IMR-90 (cell line): Measurements from ENCODE around the gene IL1RAPL1.

Experiments used
- CEBPB ChIP-seq: IDR thresholded peaks from 2 replicates; pipeline ENCODE4 v1.6.1; 2012; ENCODE audit warnings: low read depth, low read length, improper control_type of control experiment
- FOS ChIP-seq: fragments of 150-350 bp; IDR thresholded peaks from 2 replicates; pipeline ENCODE4 v1.6.1; 2016; ENCODE audit warnings: low read depth, low read length
- MAFK ChIP-seq: IDR thresholded peaks from 2 replicates; pipeline ENCODE4 v1.6.1; 2012; ENCODE audit warnings: low read depth, low read length, improper control_type of control experiment
- MAZ ChIP-seq: IDR thresholded peaks from 2 replicates; pipeline ENCODE4 v1.6.1; 2012; ENCODE audit warnings: low read depth, mild to moderate bottlenecking, low read length, improper control_type of control experiment, moderate library complexity, borderline replicate concordance
- POLR2A ChIP-seq: IDR thresholded peaks from 2 replicates; pipeline ENCODE4 v1.6.1; 2012; ENCODE audit warnings: mild to moderate bottlenecking, low read depth, low read length
- RCOR1 ChIP-seq: IDR thresholded peaks from 2 replicates; pipeline ENCODE4 v1.6.1; 2012; ENCODE audit warnings: mild to moderate bottlenecking, low read length, improper control_type of control experiment; ENCODE audit not compliant: insufficient replicate concordance
- SMC3 ChIP-seq: fragments of 150-350 bp; IDR thresholded peaks from 2 replicates; pipeline ENCODE4 v1.6.1; 2016; ENCODE audit warnings: low read depth, mild to moderate bottlenecking, antibody characterized with exemption, low read length, moderate library complexity
- USF2 ChIP-seq: fragments of 150-350 bp; IDR thresholded peaks from 2 replicates; pipeline ENCODE4 v1.6.1; 2017; ENCODE audit warnings: mild to moderate bottlenecking, antibody characterized with exemption, low read length, low read depth
- TF ChIP-seq, protein P1 (sequence below): conservative IDR thresholded peaks from 2 replicates; pipeline ENCODE4 v1.5.1; 2012; ENCODE audit warnings: mild to moderate bottlenecking, low read depth, low read length, improper control_type of control experiment
- TF ChIP-seq, protein P2 (sequence below): fragments of 150-350 bp; IDR thresholded peaks from 2 replicates; pipeline ENCODE4 v1.6.1; 2016; ENCODE audit warnings: low read depth, mild to moderate bottlenecking, low read length, moderate library complexity, borderline replicate concordance

- TF ChIP-seq, protein P1, sequence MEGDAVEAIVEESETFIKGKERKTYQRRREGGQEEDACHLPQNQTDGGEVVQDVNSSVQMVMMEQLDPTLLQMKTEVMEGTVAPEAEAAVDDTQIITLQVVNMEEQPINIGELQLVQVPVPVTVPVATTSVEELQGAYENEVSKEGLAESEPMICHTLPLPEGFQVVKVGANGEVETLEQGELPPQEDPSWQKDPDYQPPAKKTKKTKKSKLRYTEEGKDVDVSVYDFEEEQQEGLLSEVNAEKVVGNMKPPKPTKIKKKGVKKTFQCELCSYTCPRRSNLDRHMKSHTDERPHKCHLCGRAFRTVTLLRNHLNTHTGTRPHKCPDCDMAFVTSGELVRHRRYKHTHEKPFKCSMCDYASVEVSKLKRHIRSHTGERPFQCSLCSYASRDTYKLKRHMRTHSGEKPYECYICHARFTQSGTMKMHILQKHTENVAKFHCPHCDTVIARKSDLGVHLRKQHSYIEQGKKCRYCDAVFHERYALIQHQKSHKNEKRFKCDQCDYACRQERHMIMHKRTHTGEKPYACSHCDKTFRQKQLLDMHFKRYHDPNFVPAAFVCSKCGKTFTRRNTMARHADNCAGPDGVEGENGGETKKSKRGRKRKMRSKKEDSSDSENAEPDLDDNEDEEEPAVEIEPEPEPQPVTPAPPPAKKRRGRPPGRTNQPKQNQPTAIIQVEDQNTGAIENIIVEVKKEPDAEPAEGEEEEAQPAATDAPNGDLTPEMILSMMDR: no peak
- no peak for TF ChIP-seq POLR2A
- no peak for TF ChIP-seq MAZ
- TF ChIP-seq FOS: no peak
- TF ChIP-seq RCOR1: no peak
- no peak for TF ChIP-seq CEBPB
- no peak for TF ChIP-seq USF2
- TF ChIP-seq, protein P2, sequence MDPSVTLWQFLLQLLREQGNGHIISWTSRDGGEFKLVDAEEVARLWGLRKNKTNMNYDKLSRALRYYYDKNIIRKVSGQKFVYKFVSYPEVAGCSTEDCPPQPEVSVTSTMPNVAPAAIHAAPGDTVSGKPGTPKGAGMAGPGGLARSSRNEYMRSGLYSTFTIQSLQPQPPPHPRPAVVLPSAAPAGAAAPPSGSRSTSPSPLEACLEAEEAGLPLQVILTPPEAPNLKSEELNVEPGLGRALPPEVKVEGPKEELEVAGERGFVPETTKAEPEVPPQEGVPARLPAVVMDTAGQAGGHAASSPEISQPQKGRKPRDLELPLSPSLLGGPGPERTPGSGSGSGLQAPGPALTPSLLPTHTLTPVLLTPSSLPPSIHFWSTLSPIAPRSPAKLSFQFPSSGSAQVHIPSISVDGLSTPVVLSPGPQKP: no peak
- TF ChIP-seq SMC3: no peak
- no peak for TF ChIP-seq MAFK
Measured at GRCh38 chrX:28752330-28752729, 165.1 kb downstream of the IL1RAPL1 start.
